ENCODE measurements around the gene STOML3.
"Not testable (repeated sequence)": the region's sequence is repeated elsewhere in the genome, so short reads cannot be mapped to it uniquely, and the experiment has no call there.

The STOML3 gene, protein sequence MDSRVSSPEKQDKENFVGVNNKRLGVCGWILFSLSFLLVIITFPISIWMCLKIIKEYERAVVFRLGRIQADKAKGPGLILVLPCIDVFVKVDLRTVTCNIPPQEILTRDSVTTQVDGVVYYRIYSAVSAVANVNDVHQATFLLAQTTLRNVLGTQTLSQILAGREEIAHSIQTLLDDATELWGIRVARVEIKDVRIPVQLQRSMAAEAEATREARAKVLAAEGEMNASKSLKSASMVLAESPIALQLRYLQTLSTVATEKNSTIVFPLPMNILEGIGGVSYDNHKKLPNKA

DNA sequence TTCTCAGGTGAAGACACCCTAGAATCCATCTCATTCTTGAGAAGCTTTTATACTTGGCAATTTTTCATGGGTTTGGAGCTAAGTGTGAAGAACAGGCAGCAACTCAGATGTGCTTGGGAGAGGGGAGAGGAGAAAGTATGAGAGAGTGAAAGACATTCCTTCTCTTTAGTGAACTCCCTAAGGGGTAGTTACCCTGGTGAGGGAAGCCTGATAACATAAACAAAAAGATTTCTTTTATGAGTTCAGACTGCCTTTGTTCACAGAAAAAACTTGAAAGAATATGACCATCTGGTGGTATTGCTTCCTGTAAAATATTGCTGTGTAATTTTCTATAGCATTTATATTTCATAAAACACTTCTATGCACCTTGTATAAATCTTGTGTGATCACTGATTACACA lies at the start of gene STOML3:
STOML3 (minus strand) TSS at position 139 of the 400 bp plus-strand sequence; CDS start at position 29, 110 bp downstream.
- DNase-seq = no peak

DNA sequence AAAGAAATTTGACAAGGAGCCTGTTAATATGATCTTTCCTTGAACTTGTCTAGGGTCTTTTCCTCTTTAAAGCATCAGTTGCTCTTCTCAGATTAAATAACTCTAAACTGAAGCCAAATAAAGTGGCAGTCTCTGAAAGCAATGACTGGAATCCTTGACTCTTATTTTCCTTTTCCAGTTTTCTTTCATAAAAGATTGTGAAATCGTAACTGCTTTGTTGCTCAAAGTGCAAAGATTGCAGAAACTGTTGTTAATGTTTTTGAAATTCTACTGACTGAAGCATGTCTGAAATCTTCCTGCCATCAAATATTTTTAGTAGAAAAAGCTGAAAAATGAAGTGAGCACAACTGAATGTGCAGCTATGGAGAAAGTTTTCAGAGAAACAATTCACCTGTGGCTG lies 49.6 kb upstream of the STOML3 start:
- no peak for DNase-seq

DNA sequence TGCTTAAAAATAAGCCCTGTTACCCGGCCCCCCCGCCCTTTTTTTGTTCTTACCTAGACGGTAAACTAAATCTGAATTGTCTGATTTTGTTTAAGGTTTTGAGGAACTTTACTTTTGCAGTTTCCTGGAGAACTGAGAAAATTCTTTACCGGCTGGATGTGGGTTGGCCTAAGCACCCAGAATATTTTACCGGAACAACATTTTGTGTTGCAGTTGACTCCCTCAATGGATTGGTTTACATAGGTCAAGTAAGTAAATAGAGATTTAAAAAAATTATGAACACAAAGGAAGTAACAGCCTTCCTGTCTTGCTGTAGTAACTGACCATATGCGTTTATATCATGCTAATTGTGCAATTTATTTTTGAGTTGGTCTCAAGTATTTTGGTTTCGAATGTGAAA lies 48.4 kb upstream of the STOML3 start:
- DNase-seq = no peak

DNA sequence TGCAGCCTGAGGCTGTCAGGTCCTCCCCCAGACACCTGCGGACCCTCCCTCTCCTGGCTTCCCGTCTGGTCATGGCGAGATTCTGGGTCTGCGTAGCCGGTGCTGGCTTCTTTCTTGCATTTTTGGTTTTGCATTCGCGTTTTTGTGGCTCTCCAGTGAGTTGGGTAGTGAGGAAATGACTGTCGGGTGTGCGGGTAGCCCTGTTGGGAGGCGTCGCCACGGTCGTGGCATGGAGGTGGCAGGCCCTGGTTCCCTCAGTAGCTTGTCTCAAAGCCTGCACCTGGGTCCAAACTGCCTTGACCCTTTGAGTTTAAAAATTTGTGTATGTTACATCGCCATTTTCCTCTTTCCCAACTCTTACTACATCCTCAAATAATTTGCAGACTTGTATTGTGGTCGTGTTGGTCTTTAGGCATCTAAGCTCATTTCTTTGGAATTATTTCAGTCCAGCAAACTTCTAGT lies 48.0 kb upstream of the STOML3 start:
- DNase-seq = peak; percentile 65

DNA sequence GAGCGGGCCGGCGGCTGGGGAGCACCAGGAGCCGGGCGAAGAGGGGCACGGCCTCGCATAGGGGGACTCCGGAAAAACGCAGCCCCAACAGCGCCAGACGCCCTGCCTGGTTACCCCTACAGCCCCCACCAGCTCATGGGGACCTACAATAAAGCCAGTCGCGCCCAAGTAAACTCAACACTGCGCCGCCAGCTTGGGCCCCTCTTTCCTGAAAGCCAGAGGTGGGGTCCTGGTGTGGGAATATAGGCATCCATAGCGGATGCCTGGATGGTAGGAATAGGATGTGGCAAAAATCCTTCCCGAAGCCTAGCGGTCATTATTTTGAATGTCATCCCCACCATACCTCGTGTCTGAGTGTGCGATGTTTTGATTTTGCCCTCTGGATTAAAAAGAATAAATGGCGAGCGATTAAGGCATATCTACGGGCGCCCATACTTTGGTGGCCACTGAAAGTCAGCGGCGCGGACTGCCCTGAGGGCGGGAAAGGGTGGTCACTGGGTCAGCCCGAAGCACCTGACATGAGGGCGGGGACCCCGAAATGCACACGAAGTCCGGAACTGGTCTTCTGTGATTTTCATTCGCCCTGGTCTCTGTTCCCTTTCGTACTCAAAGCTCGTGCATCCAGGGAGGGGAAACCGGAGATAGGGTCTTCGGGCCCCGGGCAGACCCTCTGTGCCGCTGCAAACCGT lies 47.4 kb upstream of the STOML3 start, which contains the start of the genes NHLRC3 and PROSER1:
NHLRC3 (plus strand) TSS at position 577 of the 689 bp plus-strand sequence. CDS start 184 bp downstream, outside the sequence.
PROSER1 (minus strand) TSS at position 210 of the 689 bp plus-strand sequence. CDS start 847 bp downstream, outside the sequence.
- DNase-seq = peak; percentile 81

DNA sequence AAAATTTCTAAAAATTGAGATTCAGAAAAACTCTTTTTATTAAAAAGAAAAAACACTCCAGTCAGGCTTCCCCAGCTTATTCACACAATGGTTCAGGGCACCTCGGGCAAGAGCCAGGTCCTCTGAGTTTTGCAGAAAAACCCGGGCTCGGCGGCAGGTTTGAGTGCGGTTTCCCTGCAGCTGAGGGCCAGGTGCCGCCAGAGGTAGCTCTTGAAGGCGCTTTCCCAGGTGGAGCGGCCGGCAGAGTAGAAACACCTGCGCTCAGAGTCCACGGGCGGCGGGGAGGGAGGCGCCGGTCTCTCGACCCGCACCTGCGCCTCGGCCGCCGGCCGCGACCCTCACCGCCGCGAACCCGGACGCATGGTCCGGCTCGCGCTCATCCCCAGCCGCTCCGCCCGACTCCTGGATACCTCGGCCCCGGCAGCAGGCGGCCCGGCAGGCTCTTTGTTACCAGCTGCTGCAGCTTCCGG lies 46.8 kb upstream of the STOML3 start:
- DNase-seq = no peak

DNA sequence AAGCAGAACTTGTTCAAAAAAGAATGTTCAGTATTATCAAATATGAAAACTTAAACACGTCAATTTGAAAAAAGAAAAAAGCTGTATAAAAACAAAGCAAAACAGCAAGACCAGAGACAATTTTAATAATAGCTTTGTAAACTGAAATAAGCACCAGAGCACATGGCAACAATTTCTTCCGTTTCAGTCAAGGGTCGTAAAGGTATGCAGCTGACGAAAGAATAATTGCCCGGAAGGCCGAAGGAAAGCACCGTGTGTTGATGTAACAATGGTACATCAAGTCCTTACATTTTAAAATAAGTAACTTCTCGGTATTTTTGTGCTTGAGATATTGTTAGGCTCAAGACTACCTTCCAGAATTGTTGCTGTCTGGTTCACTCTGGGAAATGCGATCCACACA lies 45.6 kb upstream of the STOML3 start:
- DNase-seq = peak; percentile 18

DNA sequence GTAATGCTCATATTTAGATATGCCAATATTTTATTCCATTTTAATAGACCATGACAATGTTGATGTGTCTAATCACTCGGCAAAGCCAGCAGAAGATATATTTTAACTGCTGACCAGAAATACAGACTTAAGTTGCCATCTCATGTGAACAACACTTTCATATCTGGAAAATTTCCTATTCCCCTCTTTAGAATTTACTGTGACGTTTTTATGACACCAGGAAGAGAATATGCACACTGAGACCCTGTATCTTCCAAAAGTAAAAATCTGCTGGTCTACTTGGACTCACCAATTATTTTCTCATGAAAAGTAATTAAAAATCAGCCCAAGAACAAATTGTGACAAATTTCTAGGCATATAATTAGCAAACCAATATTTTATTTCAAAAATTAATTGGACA lies 45.2 kb upstream of the STOML3 start:
- no peak for DNase-seq

DNA sequence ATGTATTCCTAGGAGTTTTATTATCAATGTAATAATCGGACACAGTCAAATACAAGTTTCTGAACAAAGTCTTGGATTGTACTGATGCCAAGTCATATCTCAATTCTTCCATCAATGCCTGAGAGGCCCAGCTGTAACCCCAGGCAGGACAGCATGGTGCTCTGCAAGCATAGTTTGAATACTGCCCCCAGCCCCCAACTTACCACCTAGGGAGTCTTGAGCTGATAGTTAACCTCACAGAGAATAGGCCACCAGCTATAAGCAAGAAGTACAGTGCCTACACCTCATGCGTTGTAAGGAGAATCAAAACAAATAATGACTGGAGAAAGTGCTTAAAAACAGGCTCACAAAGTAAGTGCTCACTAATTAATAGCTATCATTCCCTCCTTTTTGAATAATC lies 44.6 kb upstream of the STOML3 start:
- DNase-seq = no peak

DNA sequence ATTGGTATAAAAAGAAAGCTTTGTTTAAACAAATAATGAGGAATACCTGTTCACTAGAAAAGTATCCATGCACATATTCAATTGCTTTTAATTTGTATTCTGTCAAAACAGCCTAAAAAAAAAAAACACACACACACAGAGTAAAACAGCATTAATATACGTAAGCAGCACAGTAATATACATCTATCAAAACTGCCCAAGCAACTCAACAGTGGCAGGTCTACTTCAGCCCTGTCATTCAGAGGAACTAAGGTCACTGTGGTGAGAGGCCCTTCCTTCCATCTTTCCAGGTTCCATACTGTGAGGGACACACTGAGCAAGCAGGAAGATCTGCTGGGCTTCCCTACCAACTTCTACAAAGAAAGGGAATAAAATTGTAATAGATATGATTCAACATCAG lies 43.5 kb upstream of the STOML3 start:
- no peak for DNase-seq

DNA sequence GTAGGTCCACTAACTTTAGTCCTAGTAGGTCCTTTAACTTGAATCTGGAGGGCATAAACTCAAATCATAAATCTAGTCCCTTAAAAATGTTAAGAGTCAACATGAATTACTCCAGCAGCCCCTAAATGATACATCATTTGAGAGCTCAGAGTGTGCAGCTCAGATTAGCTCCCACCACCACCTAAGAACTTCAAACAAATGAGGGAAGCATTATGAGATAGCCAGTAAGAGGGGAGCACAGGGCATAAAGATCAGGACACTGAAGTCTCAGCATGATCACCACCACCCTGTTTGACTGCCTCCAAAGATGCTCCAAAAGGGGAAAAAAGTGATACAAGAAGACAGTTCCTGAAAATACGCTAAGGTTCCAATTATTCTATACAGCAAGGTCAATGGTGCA lies 41.5 kb upstream of the STOML3 start:
- no peak for DNase-seq

DNA sequence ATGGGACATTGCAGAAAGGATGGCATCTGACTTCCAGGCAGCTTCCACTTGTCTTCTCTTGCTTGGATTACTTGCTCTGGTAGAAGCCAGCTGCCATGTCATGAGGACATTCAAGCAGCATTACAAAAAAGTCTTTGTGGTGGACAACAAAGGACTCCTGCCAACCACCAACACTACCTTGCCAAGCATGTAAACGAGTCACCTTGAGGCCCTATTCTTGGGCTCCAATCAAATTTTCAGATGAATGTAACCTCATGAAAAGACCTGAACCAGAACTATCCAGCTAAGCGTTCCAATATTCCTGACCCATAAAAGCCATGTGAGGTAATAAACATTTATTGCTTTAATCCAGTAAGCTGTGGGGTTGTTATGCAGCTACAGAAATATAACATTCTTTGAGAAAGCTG lies 34.8 kb upstream of the STOML3 start:
- no peak for DNase-seq

DNA sequence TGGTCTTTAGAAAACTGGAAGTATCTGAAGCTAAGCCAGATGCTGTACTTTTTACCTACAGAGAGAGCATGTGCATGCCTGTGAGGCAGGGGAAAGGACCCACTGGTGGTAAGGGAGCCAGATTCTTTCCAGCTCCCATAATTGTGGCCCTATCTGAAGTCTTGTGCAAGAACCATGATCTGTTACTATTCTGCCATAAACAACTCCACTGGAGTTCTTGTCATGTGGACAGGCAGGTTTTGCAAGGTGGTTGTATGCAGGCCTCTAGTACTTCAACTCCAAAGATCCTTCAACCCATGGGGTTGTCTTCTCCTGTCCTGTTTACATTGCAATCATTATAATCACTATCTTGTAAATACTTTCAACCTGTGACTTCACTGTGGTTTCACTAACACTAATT lies 33.1 kb upstream of the STOML3 start:
- no peak for DNase-seq

DNA sequence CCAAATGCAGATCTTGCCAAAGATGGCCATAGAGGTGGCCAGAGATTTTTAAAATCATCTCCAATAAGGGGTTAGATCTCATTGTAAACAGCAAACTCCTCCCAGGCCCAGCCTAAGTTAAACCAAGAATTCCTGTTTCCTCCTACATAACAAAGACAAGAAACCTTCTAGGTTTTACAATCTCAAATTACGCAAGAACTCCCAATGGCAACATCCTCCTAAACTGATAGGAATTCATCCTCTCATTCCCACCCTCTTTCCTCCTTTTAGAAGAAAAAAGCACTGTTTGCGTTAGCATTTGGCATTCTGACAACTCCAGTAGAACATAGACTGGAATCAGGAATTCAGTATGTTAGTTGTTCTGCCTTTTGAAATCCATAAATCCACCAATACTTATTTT lies 32.7 kb upstream of the STOML3 start:
- DNase-seq = no peak

DNA sequence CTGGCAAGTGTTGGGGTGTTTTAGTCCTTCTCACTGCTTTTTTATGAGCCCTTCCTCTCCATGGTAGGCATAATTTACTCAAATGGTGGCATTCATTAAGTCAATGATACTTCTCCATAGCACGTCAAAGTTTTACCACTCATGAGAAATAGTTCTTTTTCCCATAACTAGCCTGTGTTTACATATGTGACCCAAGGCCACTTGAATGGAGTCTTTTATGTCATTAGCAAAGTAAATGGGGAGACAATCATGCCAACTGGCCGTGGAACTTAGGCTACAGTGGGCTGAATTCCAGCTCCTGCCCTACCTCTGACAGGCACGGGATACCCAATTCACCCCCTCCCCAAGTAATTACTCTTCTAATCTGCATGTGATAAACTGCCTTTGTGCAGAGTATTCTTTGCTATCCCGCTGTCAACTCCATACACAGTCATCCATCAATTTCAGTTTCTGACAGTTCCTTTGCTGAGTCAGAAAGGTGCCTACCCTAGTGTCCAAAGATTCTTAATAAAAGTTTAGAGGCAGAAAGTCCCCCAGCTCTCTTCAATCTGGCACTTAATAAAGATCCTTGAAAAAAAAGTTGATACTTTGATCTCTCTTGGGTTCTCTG lies 30.3 kb upstream of the STOML3 start:
- no peak for DNase-seq

DNA sequence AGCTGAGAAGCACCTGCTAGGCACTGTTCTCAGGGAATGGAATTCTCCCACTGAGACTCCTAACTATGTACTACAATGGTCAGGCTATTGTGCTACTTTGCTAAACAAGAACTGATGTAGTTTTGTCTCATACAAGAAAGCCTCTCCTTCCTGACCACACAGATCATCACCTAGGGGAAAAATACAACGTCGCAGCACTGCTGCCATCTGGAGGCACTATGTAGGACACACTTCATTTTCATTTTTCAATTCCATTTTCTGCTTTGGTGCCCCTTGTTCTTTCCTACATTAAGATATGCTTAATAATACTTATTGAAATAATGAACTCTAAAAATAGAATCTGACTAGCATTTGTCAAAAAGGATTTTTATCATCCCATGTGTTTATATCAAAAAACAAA lies 26.2 kb upstream of the STOML3 start:
- no peak for DNase-seq

DNA sequence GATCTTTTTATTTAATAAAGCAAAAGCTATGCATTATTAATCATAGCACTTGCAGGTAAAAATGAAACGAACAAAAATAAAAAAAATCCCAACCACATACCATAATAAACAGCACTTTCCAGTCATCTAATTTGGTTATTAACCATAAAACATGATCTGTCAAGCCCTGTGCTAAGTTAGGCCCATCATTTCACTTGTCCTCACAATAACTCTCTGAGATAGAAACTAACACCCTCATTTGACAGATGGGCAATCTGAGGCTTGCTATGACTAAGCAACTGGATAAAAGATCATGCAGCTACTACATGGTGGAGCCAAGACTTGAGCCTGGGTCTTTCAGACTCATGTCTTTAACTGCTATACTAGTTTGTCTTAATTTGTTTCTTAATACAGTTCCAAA lies 25.5 kb upstream of the STOML3 start:
- no peak for DNase-seq

DNA sequence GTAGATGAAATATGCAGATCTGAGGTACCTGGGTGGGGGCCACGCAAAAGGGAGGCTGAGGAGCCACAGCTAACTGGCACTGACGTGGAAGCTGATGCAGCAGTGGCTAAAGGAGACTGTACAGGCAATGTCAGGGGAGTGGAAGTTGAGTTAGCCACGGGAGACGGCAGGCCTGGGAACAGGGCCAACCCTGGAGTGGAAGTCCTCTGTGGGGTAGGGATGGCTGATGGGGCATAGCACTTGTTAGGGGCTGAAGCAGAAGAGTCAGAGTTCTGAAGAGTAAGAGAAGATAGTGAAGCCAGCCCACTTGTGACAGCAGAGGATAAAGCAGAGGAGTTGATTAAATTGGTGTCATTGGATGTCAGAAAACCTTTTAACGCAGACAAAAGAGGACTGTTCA lies 22.8 kb upstream of the STOML3 start:
- no peak for DNase-seq

DNA sequence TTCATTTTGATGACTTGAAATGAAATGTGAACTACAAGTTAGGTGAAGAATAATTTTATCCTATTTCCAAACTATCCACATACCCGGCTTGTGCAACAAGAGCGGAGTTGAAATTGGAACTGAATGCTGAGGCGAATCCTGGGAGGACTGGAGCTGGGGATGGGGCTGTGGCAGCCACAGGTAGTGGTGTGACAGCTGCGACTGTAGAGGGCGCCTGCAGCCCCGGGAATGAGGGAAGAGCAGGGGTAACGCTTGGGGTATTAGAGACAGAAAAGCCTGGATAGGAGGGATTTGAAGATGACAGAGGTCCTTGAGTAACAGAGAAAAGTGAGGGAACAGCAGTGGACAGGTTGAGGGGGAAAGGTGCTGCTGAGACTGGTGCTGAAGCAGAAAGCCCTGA lies 22.0 kb upstream of the STOML3 start:
- DNase-seq = no peak

DNA sequence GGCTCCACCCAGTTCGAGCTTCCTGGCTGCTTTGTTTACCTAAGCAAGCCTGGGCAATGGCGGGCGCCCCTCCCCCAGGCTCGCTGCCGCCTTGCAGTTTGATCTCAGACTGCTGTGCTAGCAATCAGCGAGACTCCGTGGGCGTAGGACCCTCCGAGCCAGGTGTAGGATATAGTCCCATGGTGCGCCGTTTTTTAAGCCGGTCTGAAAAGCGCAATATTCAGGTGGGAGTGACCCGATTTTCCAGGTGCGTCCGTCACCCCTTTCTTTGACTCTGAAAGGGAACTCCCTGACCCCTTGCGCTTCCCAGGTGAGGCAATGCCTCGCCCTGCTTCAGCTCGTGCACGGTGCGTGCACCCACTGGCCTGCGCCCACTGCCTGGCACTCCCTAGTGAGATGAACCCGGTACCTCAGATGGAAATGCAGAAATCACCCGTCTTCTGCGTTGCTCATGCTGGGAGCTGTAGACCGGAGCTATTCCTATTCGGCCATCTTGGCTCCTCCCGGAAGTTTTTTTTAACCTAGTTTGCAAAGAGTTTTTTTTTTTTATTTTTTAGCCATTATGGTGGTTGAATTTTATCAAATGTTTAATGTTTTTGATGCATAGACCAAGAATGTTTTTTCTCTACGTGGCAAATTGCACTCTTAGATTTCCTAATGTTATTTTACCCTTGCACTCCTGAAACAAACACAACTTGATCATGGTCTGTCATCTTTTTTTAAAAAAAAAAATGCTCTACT lies 15.9 kb upstream of the STOML3 start:
- not testable (repeated sequence) for DNase-seq

DNA sequence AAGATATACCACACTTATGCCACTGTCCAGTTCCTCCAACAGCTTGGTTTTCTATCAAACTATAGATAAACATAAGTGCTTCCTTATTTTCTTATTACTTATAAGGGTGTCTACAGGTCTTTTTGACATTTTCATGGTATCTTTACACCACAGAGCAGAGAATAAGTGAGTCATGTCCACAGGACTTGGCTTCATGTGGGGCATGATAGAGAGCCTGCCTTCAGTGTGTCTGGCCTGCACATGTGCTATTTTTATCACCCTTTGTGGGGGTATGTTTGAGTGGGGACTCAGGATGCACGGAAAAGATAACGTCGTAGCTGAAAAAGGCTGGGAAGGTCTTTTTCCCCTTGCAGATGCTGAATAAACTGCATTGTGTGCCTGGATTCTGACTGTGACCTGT lies 8.1 kb upstream of the STOML3 start:
- DNase-seq = no peak

DNA sequence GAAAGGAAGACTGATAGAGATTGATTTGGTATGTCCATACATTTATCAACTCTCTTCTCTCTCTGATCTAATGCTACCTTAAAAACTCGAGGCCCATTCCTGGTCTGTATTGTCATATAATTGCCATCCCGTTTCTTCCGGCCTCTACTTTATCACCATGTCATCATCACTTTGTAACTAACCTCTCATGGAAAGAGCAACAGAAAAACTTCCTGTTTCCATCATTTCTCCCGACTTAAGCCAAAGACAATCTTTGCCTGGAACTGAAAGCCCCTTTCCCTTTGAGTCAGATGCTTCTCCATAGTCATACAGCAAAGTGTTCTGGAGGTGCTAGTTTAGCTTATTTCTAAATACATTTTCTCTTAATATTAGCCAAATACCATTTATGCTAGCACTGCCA lies 2.8 kb upstream of the STOML3 start:
- no peak for DNase-seq

DNA sequence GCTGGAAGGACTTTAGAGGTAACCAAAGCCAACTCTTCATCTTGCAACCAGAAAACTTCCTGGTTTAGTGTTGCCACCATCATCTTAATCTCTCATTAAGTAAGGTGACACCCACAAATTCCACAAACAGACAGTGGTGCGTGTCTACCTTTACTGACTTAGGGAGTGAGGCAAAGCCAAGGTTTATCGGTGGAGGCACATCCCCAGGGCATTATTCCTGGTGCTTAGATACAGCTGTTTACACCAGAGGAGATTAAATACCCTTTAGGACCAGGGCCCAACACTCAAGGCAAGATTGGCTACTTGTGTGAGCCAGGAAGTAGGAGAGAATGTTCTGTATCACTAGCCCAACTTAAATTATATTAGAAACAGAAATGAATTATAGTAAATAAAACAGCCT lies 9.5 kb downstream of the STOML3 start:
- no peak for DNase-seq
